ENCODE measurements around the gene BHLHA15.

Gene BHLHA15

DNA sequence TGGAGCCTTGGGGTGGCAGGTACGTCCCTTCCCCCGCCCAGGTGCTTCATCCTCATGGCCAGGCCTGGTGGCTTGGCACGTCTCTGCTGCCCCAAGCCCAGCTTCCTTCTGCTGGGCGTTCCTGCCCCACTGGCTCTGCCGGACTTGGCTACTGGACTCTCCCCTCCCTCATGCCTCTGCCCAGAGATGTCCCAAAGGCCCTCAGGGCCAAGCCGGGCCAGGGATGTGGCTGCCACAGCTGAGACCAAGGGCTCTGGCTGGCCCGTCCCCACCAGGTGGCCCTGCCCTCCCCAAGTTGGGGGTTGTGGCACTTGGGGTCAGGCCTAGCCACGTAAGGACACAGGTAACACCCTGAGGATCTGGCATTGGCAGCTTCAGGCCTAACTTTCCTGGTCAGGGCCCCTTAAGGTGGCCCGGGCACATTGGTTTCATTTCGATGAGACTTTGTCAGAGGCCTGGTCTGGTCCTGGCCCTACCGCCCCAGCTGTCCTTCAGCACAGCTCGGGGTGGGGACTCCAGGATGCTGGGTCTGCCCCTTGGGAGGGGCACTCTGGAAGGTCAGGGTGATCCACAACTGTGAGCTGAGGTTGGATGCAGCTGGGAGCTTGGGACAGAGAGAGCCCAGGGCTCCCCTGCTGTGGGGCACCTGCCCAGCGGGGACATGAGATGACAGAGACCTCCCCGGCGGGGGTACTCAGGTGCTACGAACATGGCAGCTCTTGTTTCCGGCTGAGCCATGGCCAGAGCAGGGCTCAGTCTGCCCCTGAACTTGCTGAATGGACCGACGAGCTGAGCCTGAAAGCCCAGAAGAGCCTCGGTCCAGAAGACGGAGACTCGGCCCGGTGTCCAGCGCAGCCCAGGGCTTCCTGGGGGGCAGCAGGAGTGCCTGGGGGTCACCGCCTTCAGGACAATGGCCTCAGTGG, 2.9 kb downstream of the BHLHA15 start:
- H3K4me1 ChIP-seq (ENCODE audit: control insufficient read depth, insufficient read depth, low read length), result peaks cover 5% of the 10 kb centered on the region; the same call in 1 of the 2 replicates
- ChIA-PET CTCF (interaction anchor here (0.6 kb wide), 2 partner anchors 13 to 193 kb away, joined by 3 read pairs; no protein-coding TSS in a partner anchor), POLR2A (no interaction called here)
- H3K4me3 ChIP-seq (ENCODE audit: low read depth, low read length), result no peak overlapping the region
- H3K9me3 ChIP-seq (ENCODE audit: control insufficient read depth, insufficient read depth, low read depth, low read length), result no peaks in the 10 kb centered on the region
- no peak overlapping the region for H3K27ac ChIP-seq (ENCODE audit: extremely low read depth, low read depth, low read length)
- H3K36me3 ChIP-seq (ENCODE audit: control insufficient read depth in 2 of 2, insufficient read depth in 1 of 2, low read length in 2 of 2), result no peaks in the 10 kb centered on the region
- TF ChIP-seq PRDM1 (tag by site-specific recombination; IDR thresholded peaks at IDR 0.05), result no peak
- TF ChIP-seq, protein P1, sequence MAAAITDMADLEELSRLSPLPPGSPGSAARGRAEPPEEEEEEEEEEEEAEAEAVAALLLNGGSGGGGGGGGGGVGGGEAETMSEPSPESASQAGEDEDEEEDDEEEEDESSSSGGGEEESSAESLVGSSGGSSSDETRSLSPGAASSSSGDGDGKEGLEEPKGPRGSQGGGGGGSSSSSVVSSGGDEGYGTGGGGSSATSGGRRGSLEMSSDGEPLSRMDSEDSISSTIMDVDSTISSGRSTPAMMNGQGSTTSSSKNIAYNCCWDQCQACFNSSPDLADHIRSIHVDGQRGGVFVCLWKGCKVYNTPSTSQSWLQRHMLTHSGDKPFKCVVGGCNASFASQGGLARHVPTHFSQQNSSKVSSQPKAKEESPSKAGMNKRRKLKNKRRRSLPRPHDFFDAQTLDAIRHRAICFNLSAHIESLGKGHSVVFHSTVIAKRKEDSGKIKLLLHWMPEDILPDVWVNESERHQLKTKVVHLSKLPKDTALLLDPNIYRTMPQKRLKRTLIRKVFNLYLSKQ (tag by site-specific recombination; IDR thresholded peaks at IDR 0.05; ENCODE audit: borderline replicate concordance), result no peak

DNA sequence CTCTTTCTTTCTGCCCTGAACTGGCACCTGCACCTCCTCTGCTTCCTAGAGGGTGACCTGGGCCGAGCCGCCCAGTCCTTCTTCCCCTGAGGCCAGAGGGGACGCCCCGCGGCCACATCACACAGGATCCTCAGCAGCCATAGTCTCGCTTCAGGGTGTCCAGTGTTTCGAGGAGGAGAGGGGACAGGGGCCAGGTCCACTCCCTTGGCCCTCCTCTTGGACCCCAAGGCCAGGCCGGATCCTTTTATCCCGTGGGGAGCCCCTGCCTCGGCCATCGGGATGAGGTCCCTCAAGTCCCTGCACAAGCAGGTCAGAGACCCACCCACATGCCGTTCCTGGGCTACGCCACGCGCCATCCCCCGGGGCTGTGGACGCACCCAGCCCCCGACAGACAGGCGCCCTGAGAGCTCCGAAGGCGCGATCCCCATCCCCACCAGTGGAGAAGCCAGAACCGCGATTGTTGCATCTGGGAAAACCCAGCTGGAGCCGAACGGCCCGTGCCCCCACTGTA, 3.6 kb downstream of the BHLHA15 start:
- POLR2A ChIA-PET, result no interaction called here
- TF ChIP-seq PRDM1 (tag by site-specific recombination; IDR thresholded peaks at IDR 0.05), result no peak
- no peak for TF ChIP-seq KLF8 (tag by site-specific recombination; IDR thresholded peaks at IDR 0.05)
- TF ChIP-seq ZBTB48 (tag by site-specific recombination; IDR thresholded peaks at IDR 0.05), result no peak
- no peak for TF ChIP-seq ZNF324 (tag by site-specific recombination; IDR thresholded peaks at IDR 0.05)
- TF ChIP-seq SP3 (tag by site-specific recombination; IDR thresholded peaks at IDR 0.05), result no peak
- TF ChIP-seq ZNF214 (tag by site-specific recombination; IDR thresholded peaks at IDR 0.05; ENCODE audit: borderline replicate concordance), result no peak
- TF ChIP-seq OVOL3 (tag by site-specific recombination; IDR thresholded peaks at IDR 0.05), result no peak
- TF ChIP-seq HOXD13 (CRISPR knock-in tag; IDR thresholded peaks at IDR 0.05; ENCODE audit: borderline replicate concordance), result no peak
- TF ChIP-seq ZNF776 (tag by site-specific recombination; IDR thresholded peaks at IDR 0.05; ENCODE audit: borderline replicate concordance), result no peak
- TF ChIP-seq, protein P2, sequence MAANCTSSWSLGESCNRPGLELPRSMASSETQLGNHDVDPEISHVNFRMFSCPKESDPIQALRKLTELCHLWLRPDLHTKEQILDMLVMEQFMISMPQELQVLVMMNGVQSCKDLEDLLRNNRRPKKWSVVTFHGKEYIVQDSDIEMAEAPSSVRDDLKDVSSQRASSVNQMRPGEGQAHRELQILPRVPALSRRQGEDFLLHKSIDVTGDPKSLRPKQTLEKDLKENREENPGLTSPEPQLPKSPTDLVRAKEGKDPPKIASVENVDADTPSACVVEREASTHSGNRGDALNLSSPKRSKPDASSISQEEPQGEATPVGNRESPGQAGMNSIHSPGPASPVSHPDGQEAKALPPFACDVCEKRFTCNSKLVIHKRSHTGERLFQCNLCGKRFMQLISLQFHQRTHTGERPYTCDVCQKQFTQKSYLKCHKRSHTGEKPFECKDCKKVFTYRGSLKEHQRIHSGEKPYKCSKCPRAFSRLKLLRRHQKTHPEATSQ (tag by site-specific recombination; IDR thresholded peaks at IDR 0.05), result no peak
- TF ChIP-seq, protein P3, sequence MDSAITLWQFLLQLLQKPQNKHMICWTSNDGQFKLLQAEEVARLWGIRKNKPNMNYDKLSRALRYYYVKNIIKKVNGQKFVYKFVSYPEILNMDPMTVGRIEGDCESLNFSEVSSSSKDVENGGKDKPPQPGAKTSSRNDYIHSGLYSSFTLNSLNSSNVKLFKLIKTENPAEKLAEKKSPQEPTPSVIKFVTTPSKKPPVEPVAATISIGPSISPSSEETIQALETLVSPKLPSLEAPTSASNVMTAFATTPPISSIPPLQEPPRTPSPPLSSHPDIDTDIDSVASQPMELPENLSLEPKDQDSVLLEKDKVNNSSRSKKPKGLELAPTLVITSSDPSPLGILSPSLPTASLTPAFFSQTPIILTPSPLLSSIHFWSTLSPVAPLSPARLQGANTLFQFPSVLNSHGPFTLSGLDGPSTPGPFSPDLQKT (IDR thresholded peaks at IDR 0.05; ENCODE audit: borderline replicate concordance, low read depth, low read length), result no peak
- TF ChIP-seq ZNF473 (tag by site-specific recombination; IDR thresholded peaks at IDR 0.05), result no peak
- TF ChIP-seq ZNF37A (tag by site-specific recombination; IDR thresholded peaks at IDR 0.05), result no peak
- TF ChIP-seq ZNF561 (tag by site-specific recombination; IDR thresholded peaks at IDR 0.05; ENCODE audit: borderline replicate concordance), result no peak
- peaks cover 5% of the 10 kb centered on the region; the same call in 1 of the 2 replicates for H3K4me1 ChIP-seq (ENCODE audit: control insufficient read depth, insufficient read depth, low read length)
- H3K27ac ChIP-seq (ENCODE audit: extremely low read depth, low read depth, low read length), result no peak overlapping the region
- H3K9me3 ChIP-seq (ENCODE audit: control insufficient read depth, insufficient read depth, low read depth, low read length), result no peaks in the 10 kb centered on the region
- H3K4me3 ChIP-seq (ENCODE audit: low read depth, low read length), result no peak overlapping the region
- no peaks in the 10 kb centered on the region for H3K36me3 ChIP-seq (ENCODE audit: control insufficient read depth in 2 of 2, insufficient read depth in 1 of 2, low read length in 2 of 2)
- CTCF ChIA-PET, result no interaction called here

Data from HEK293 (cell line).